Measurements from ENCODE around the gene ZNF710.

GRCh38 chr15:90004252-90004651, 3.1 kb downstream of the ZNF710 start:
- TF ChIP-seq, protein P1, sequence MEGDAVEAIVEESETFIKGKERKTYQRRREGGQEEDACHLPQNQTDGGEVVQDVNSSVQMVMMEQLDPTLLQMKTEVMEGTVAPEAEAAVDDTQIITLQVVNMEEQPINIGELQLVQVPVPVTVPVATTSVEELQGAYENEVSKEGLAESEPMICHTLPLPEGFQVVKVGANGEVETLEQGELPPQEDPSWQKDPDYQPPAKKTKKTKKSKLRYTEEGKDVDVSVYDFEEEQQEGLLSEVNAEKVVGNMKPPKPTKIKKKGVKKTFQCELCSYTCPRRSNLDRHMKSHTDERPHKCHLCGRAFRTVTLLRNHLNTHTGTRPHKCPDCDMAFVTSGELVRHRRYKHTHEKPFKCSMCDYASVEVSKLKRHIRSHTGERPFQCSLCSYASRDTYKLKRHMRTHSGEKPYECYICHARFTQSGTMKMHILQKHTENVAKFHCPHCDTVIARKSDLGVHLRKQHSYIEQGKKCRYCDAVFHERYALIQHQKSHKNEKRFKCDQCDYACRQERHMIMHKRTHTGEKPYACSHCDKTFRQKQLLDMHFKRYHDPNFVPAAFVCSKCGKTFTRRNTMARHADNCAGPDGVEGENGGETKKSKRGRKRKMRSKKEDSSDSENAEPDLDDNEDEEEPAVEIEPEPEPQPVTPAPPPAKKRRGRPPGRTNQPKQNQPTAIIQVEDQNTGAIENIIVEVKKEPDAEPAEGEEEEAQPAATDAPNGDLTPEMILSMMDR (IDR thresholded peaks at IDR 0.05), result no peak
- TF ChIP-seq POLR2A (IDR thresholded peaks at IDR 0.05), result no peak
- TF ChIP-seq POLR2AphosphoS5 (IDR thresholded peaks at IDR 0.05; ENCODE audit: insufficient read depth in 1 of 2, low read depth in 1 of 2), result no peak
